Common myeloid progenitor, CD34-positive (primary cell): ENCODE results near the gene SURF4.

Source experiments
- CTCF ChIA-PET: fragments of 350-600 bp; sonication (Branson Sonifier 250); formaldehyde crosslinking; loops from one replicate; lab custom pipeline; 2021; ENCODE audit warnings: antibody characterized with exemption; lab: Charles Lee
- POLR2A ChIA-PET: fragments of 350-600 bp; sonication (Branson Sonifier 250); formaldehyde crosslinking; loops from one replicate; lab custom pipeline; 2021; ENCODE audit warnings: antibody characterized with exemption; lab: Charles Lee
- DNase-seq, 3 donors: peaks; one replicate each; pipeline versions ENCODE4 v3.0.0 to v3.0.0-alpha.2; 2013
- H3K27ac ChIP-seq, 2 experiments: 1 replicate in 1 of 2; 2 replicates in 1 of 2; pipeline ENCODE4 v1.7.0; 2013; ENCODE audit warnings: inconsistent platforms in 2 of 2, low read length in 2 of 2, mild to moderate bottlenecking in 2 of 2, low read depth in 1 of 2, moderate library complexity in 1 of 2; ENCODE audit not compliant: severe bottlenecking in 2 of 2, insufficient read depth in 1 of 2, poor library complexity in 1 of 2
- H3K27me3 ChIP-seq, 5 experiments: replicated peaks in 2 of 5; 1 replicate in 3 of 5; 2 replicates in 2 of 5; pipeline versions ENCODE4 v1.6.1 to v1.7.0; 2013; ENCODE audit warnings: low read length in 4 of 5, mild to moderate bottlenecking in 2 of 5, moderate library complexity in 2 of 5, inconsistent platforms in 1 of 5; ENCODE audit not compliant: insufficient read depth in 5 of 5, control insufficient read depth in 4 of 5
- H3K36me3 ChIP-seq, 4 experiments: 1 replicate in 2 of 4; 2 replicates in 2 of 4; pipeline versions ENCODE4 v1.6.1 to v1.7.0; 2013; ENCODE audit warnings: low read length in 3 of 4, control low read depth in 1 of 4, mild to moderate bottlenecking in 1 of 4; ENCODE audit not compliant: control insufficient read depth in 4 of 4, insufficient read depth in 4 of 4
- H3K4me1 ChIP-seq, 4 experiments: 1 replicate in 3 of 4; 2 replicates in 1 of 4; pipeline versions ENCODE4 v1.6.1 to v1.7.1; 2013; ENCODE audit warnings: low read length in 3 of 4, mild to moderate bottlenecking in 3 of 4, control low read depth in 1 of 4, inconsistent platforms in 1 of 4, moderate library complexity in 1 of 4; ENCODE audit not compliant: control insufficient read depth in 4 of 4, insufficient read depth in 4 of 4; ENCODE audit errors: control extremely low read depth in 1 of 4
- H3K4me3 ChIP-seq, 7 experiments: 1 replicate in 4 of 7; 2 replicates in 3 of 7; pipeline versions ENCODE4 v1.5.1 to v1.7.0; 2013; ENCODE audit warnings: mild to moderate bottlenecking in 7 of 7, low read length in 6 of 7, moderate library complexity in 6 of 7, inconsistent platforms in 2 of 7, low read depth in 2 of 7, control low read depth in 1 of 7; ENCODE audit not compliant: insufficient read depth in 4 of 7, control insufficient read depth in 1 of 7; ENCODE audit errors: extremely low read depth in 1 of 7
- H3K9me3 ChIP-seq, 5 experiments: 1 replicate in 4 of 5; 2 replicates in 1 of 5; pipeline versions ENCODE4 v1.6.1 to v1.7.1; 2013; ENCODE audit warnings: low read length in 4 of 5, mild to moderate bottlenecking in 2 of 5, inconsistent platforms in 1 of 5, low read depth in 1 of 5, moderate library complexity in 1 of 5; ENCODE audit not compliant: control insufficient read depth in 4 of 5, insufficient read depth in 2 of 5; ENCODE audit errors: control extremely low read depth in 1 of 5
- WGBS: methylation state at CpG from one replicate; pipeline ENCODE4 v1.1.5; 2013; ENCODE audit not compliant: insufficient coverage; 5-methylcytosine and 5-hydroxymethylcytosine counted together

The SURF4 gene

DNA sequence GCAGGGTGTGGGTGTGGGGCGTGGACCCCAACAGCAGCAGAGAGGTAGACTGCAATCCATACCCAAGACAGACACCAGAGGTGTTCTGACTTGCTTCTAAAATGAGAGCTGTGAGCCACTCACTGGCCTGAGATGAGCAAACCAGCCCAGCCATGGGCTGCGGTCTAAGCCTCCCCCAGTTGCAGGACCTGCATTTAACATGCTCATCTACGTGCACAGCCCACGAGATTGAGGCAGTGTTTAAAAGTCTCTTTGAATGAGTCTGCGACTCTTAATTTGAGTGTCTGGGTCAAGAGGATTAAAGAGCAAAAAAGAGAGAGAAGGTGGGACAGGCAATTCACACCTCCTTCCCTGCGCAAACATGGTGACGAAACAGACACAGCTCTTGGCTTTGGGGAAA, 5.9 kb downstream of the SURF4 start:
- H3K4me1 ChIP-seq: peaks cover 5 to 39% (median 33%) of the 10 kb centered on the region in 4 experiments
- no peaks in the 10 kb centered on the region for H3K9me3 ChIP-seq
- WGBS: 99% methylated on average over 7 of the region's 7 CpGs
- H3K27ac ChIP-seq: peak overlapping the region in 1 of 2 experiments; percentile 5
- H3K36me3 ChIP-seq: peaks cover 14 to 82% (median 41%) of the 10 kb centered on the region in 4 experiments
- ChIA-PET CTCF (interaction anchor here (7.6 kb wide), 1 partner anchor 12 kb away, joined by 75 read pairs; the partner anchor contains the start of genes SURF1 and SURF2), POLR2A (no interaction called here)
- DNase-seq: no peak
- H3K27me3 ChIP-seq: no peaks in the 10 kb centered on the region
- H3K4me3 ChIP-seq: no peak overlapping the region

- Histone ChIP-seq H3K27me3 (no peaks in the 10 kb centered on the region), H3K4me3 (no peak overlapping the region), H3K9me3 (no peaks in the 10 kb centered on the region), H3K4me1 (peaks cover 2 to 34% (median 28%) of the 10 kb centered on the region in 4 experiments), H3K36me3 (peaks cover 14 to 84% (median 43%) of the 10 kb centered on the region in 4 experiments), H3K27ac (peak overlapping the region in 1 of 2 experiments; percentile 5)
- ChIA-PET POLR2A (no interaction called here), CTCF (interaction anchor here (7.6 kb wide), 1 partner anchor 12 kb away, joined by 75 read pairs; the partner anchor contains the start of genes SURF1 and SURF2)
- no peak for DNase-seq
- WGBS: 96% methylated on average over 6 of the region's 6 CpGs
Measured at GRCh38 chr9:133369422-133369821, 6.4 kb downstream of the SURF4 start.

DNA sequence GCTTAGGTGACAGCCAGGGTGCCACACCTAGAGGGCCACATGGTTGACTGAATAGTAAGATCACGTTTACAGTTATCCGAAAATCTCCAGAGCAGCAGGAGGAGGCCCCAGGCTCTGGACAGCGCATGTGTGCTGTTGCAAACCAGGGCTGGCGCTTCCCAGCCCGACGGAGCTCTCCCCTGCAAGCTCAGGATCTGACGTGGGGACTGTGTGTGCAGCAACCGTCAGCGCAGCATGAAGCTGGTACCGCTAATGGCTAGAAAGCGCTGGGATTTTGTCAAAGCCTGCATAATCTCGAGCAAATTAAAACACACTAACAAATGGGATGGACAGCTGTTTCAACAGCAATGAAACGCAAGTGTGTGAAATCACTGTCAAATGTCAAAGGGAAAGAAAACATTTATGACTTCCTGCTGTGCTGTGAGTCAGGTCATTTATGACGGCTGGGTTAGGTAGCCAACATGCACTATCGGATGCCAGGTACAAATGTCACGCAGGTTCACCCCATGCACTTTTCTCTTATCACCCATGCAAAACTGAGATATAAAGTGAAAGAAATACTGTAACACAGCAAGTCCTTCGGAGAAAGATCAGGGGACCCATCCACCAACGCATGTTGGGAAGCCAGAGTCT, 7.5 kb downstream of the SURF4 start:
- peaks cover 2 to 27% (median 22%) of the 10 kb centered on the region in 4 experiments for H3K4me1 ChIP-seq
- H3K36me3 ChIP-seq: peaks cover 14 to 94% (median 51%) of the 10 kb centered on the region in 4 experiments
- ChIA-PET CTCF (interaction anchor here (1.1 to 7.6 kb wide), 2 partner anchors 10 to 181 kb away, joined by 3 to 75 read pairs; partner anchors contain the start of genes SURF1 and SURF2), POLR2A (no interaction called here)
- H3K4me3 ChIP-seq: no peak overlapping the region
- no peaks in the 10 kb centered on the region for H3K27me3 ChIP-seq
- H3K9me3 ChIP-seq: no peaks in the 10 kb centered on the region
- DNase-seq: no peak
- peak overlapping the region in 1 of 2 experiments; percentile 3 for H3K27ac ChIP-seq
- WGBS: 88% methylated on average over 12 of the region's 18 CpGs

DNA sequence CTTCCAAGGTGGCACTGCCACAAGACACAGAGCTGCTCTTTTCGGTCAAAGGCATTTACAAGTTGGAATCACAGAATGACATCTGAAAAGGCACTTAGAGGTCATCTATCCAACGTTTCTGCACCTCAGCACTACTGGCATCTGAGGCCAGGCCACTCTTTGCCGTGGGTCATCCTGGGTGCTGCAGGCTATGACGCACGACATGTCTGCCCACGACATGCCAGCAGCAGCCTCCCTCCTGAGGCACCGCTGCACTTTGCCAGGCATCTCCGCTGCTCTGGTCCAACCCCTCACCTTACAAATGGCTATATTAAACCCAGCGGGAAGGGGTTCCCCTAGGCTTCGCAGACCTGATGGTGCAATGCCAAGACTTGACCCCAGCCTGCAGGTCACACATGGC, 8.1 kb downstream of the SURF4 start:
- 99% methylated on average over 10 of the region's 10 CpGs for WGBS
- Histone ChIP-seq H3K27ac (no peak overlapping the region), H3K36me3 (peaks cover 14 to 95% (median 54%) of the 10 kb centered on the region in 4 experiments), H3K4me1 (peaks cover 2 to 26% (median 22%) of the 10 kb centered on the region in 4 experiments), H3K9me3 (no peaks in the 10 kb centered on the region), H3K27me3 (no peaks in the 10 kb centered on the region), H3K4me3 (no peak overlapping the region)
- DNase-seq: no peak
- ChIA-PET POLR2A (no interaction called here), CTCF (interaction anchor here (1.1 kb wide), 1 partner anchor 180 kb away, joined by 3 read pairs; no protein-coding TSS in a partner anchor)

DNA sequence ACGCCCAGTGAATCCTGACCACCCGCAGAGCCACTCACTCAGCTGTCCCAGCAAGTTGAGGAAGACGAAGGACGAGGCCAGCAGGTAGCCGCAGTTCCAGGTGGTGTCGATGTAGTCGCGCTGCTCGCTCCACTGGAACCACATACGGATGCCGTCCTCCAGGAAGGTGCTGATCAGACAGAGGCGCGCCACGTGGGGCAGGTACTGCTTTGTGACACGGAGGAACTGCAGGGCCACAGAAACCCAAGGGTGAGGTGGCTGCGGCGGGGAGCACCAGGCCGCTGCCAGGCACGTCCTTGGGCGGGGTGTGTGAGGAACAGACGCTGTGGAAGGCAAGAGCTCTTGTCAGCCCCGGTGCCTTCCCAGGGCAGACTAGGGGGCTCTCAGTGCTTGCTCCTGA, 8.6 kb downstream of the SURF4 start:
- POLR2A ChIA-PET: no interaction called here
- CTCF ChIA-PET: interaction anchor here (0.6 to 1.9 kb wide), 4 partner anchors 8 to 119 kb away, joined by 3 to 7 read pairs (median 4); partner anchors contain the start of genes SURF1 and SURF2
- H3K27ac ChIP-seq: no peak overlapping the region
- WGBS: 98% methylated on average over 22 of the region's 22 CpGs
- no peak overlapping the region for H3K4me3 ChIP-seq
- no peak for DNase-seq
- H3K27me3 ChIP-seq: no peaks in the 10 kb centered on the region
- H3K4me1 ChIP-seq: peaks cover 2 to 21% (median 18%) of the 10 kb centered on the region in 4 experiments
- H3K36me3 ChIP-seq: peaks cover 14 to 95% (median 56%) of the 10 kb centered on the region in 4 experiments
- no peaks in the 10 kb centered on the region for H3K9me3 ChIP-seq

- Histone ChIP-seq H3K27ac (no peak overlapping the region), H3K36me3 (peaks cover 19 to 96% (median 62%) of the 10 kb centered on the region in 4 experiments), H3K4me1 (peaks cover 0 to 13% (median 10%) of the 10 kb centered on the region in 4 experiments), H3K9me3 (no peaks in the 10 kb centered on the region), H3K4me3 (no peak overlapping the region), H3K27me3 (no peaks in the 10 kb centered on the region)
- ChIA-PET POLR2A (interaction anchor here (1.3 kb wide), 1 partner anchor 8 kb away, joined by 4 read pairs; no protein-coding TSS in a partner anchor), CTCF (interaction anchor here (1.0 to 1.9 kb wide), 5 partner anchors 9 to 121 kb away, joined by 3 to 7 read pairs (median 3); partner anchors contain the start of genes SURF1 and SURF2)
- no peak for DNase-seq
- 98% methylated on average over 10 of the region's 11 CpGs for WGBS
Measured at GRCh38 chr9:133366435-133366834, 9.4 kb downstream of the SURF4 start.
